HEK293T (cell line): ENCODE data around the gene CAPZA1.

ENCODE experiments used
- CTCF ChIA-PET: fragments of 350-600 bp; formaldehyde crosslinking; extraction: SDS; loops from one replicate; lab custom pipeline; 2021; ENCODE audit warnings: antibody characterized with exemption, inconsistent platforms; lab: Yijun Ruan, JAX
- POLR2A ChIA-PET: fragments of 350-600 bp; formaldehyde crosslinking; extraction: SDS; loops from one replicate; lab custom pipeline; 2020; ENCODE audit warnings: antibody characterized with exemption, inconsistent platforms; lab: Yijun Ruan, JAX
- DNase-seq: peaks from one replicate; pipeline ENCODE4 v3.0.0; 2012; ENCODE audit warnings: mixed read lengths; ENCODE audit errors: extremely low spot score
- ARNT ChIP-seq: fragments of 450-650 bp; IDR thresholded peaks from 2 replicates; pipeline ENCODE4 v1.6.1; 2017; ENCODE audit warnings: mild to moderate bottlenecking
- BHLHE40 ChIP-seq: fragments of 450-650 bp; IDR thresholded peaks from 2 replicates; pipeline ENCODE4 v1.6.1; 2016; ENCODE audit warnings: mild to moderate bottlenecking, moderate library complexity, borderline replicate concordance
- CTBP1 ChIP-seq: fragments of 450-650 bp; IDR thresholded peaks from 2 replicates; pipeline ENCODE4 v1.6.1; 2016; ENCODE audit warnings: borderline replicate concordance
- ELF4 ChIP-seq: fragments of 450-650 bp; IDR thresholded peaks from 2 replicates; pipeline ENCODE4 v1.6.1; 2017; ENCODE audit warnings: antibody characterized with exemption
- FOXA1 ChIP-seq: fragments of 450-650 bp; IDR thresholded peaks from 2 replicates; pipeline ENCODE4 v1.6.1; 2016; ENCODE audit warnings: mild to moderate bottlenecking
- FOXK2 ChIP-seq: fragments of 450-650 bp; IDR thresholded peaks from 2 replicates; pipeline ENCODE4 v1.6.1; 2016; ENCODE audit warnings: mild to moderate bottlenecking
- FOXM1 ChIP-seq: fragments of 450-650 bp; IDR thresholded peaks from 2 replicates; pipeline ENCODE4 v1.6.1; 2017; ENCODE audit warnings: mild to moderate bottlenecking, borderline replicate concordance
- HDGF ChIP-seq: fragments of 450-650 bp; IDR thresholded peaks from 2 replicates; pipeline ENCODE4 v1.6.1; 2017; ENCODE audit warnings: antibody characterized with exemption, borderline replicate concordance
- L3MBTL2 ChIP-seq: fragments of 450-650 bp; conservative IDR thresholded peaks from 2 replicates; pipeline ENCODE4 v1.6.1; 2016; ENCODE audit warnings: mild to moderate bottlenecking
- LEF1 ChIP-seq: fragments of 450-650 bp; IDR thresholded peaks from 2 replicates; pipeline ENCODE4 v1.6.1; 2017; ENCODE audit warnings: mild to moderate bottlenecking, borderline replicate concordance
- NFRKB ChIP-seq: fragments of 450-650 bp; IDR thresholded peaks from 2 replicates; pipeline ENCODE4 v1.6.1; 2016; ENCODE audit warnings: mild to moderate bottlenecking, moderate library complexity
- PKNOX1 ChIP-seq: fragments of 450-650 bp; IDR thresholded peaks from 2 replicates; pipeline ENCODE4 v1.6.1; 2016
- SP1 ChIP-seq: fragments of 450-650 bp; IDR thresholded peaks from 2 replicates; pipeline ENCODE4 v1.6.1; 2017
- SUZ12 ChIP-seq: fragments of 450-650 bp; IDR thresholded peaks from 2 replicates; pipeline ENCODE4 v1.6.1; 2016; ENCODE audit warnings: mild to moderate bottlenecking
- TARDBP ChIP-seq: fragments of 450-650 bp; IDR thresholded peaks from 2 replicates; pipeline ENCODE4 v1.6.1; 2016
- ZNF384 ChIP-seq: fragments of 450-650 bp; IDR thresholded peaks from 2 replicates; pipeline ENCODE4 v1.6.1; 2016

Gene CAPZA1

GRCh38 chr1:112673592-112674439, 54.2 kb downstream of the CAPZA1 start:
- ChIA-PET CTCF (interaction anchor here (0.5 to 2.9 kb wide), 12 partner anchors 10 to 172 kb away, joined by 3 to 9 read pairs (median 4); partner anchors contain the start of genes PPM1J and RHOC), POLR2A (interaction anchor here (0.9 to 4.5 kb wide), 16 partner anchors 10 to 172 kb away, joined by 3 to 67 read pairs (median 6); partner anchors contain the start of genes CAPZA1, RHOC and ST7L)
- TF ChIP-seq BHLHE40 (no peak), NFRKB (no peak), SUZ12 (no peak), L3MBTL2 (no peak), PKNOX1 (peak; percentile 82), ELF4 (no peak), CTBP1 (no peak), FOXM1 (no peak)
- peak; percentile 34 for DNase-seq

- TF ChIP-seq L3MBTL2 (peak; percentile 53), ZNF384 (no peak), FOXM1 (peak; percentile 57; the same call in 1 of the 2 replicates), SUZ12 (no peak)
- POLR2A ChIA-PET = interaction anchor here (0.6 to 4.5 kb wide), 20 partner anchors 9 to 1896 kb away, joined by 3 to 67 read pairs (median 4); partner anchors contain the start of genes CAPZA1, PPM1J, RHOC and ST7L
- peak; percentile 74 for DNase-seq
- CTCF ChIA-PET = interaction anchor here (0.5 to 2.9 kb wide), 10 partner anchors 9 to 173 kb away, joined by 3 to 9 read pairs (median 4); partner anchors contain the start of genes PPM1J and RHOC
Measured at GRCh38 chr1:112674440-112674985, 54.9 kb downstream of the CAPZA1 start, which contains the start of gene MOV10. Gene MOV10 (plus strand): TSS chr1:112674659. CDS start chr1:112674913, 254 bp downstream.

GRCh38 chr1:112674986-112675727, 55.5 kb downstream of the CAPZA1 start:
- CTCF ChIA-PET = interaction anchor here (0.8 to 2.9 kb wide), 8 partner anchors 14 to 173 kb away, joined by 3 to 9 read pairs (median 4); partner anchors contain the start of genes PPM1J and RHOC
- DNase-seq = peak; percentile 65
- POLR2A ChIA-PET = interaction anchor here (0.6 to 4.5 kb wide), 21 partner anchors 9 to 1896 kb away, joined by 3 to 67 read pairs (median 4); partner anchors contain the start of genes CAPZA1, PPM1J, RHOC and ST7L
- TF ChIP-seq FOXM1 (peak; percentile 50; the same call in 1 of the 2 replicates), CTBP1 (no peak), ARNT (0 out of 2 replicates have a peak, but pooled peaks have one; percentile 4), LEF1 (0 out of 2 replicates have a peak, but pooled peaks have one; percentile 52), BHLHE40 (no peak)

GRCh38 chr1:112675728-112676381, 56.2 kb downstream of the CAPZA1 start:
- DNase-seq = no peak
- TF ChIP-seq HDGF (no peak), L3MBTL2 (0 out of 2 replicates have a peak, but pooled peaks have one; percentile 19)
- POLR2A ChIA-PET = interaction anchor here (1.0 to 4.5 kb wide), 11 partner anchors 12 to 280 kb away, joined by 3 to 67 read pairs (median 7); partner anchors contain the start of genes CTTNBP2NL, PPM1J, RHOC and ST7L
- CTCF ChIA-PET = interaction anchor here (1.7 kb wide), 1 partner anchor 32 kb away, joined by 9 read pairs; the partner anchor contains the start of gene RHOC

DNA sequence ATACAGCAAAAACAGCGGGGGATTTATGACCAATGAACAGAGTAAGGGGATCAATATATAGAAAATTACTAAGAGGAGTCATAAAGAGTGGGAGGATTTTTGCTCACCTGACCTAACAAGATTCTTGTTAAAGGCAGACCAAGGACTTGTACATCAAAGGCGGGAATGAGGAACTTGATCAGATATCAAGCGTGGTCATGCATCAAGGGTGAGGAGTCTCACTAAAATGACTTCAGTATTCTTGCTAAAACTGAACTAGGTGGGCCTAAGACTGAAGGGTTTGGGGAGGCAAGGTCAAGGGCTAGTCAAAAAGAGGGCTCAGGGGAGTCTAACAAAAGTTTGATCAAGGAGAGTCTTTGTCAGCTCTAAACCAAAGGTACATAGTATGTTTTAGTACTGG, 56.9 kb downstream of the CAPZA1 start:
- no peak for DNase-seq
- ChIA-PET POLR2A (interaction anchor here (1.1 to 4.5 kb wide), 4 partner anchors 13 to 280 kb away, joined by 3 to 67 read pairs (median 14); partner anchors contain the start of gene CTTNBP2NL), CTCF (no interaction called here)
- TF ChIP-seq BHLHE40 (no peak), PKNOX1 (no peak), ELF4 (no peak), FOXM1 (no peak), L3MBTL2 (no peak), NFRKB (no peak), SUZ12 (no peak), SP1 (no peak), ZNF384 (no peak), FOXA1 (no peak), CTBP1 (no peak), LEF1 (no peak), FOXK2 (no peak), TARDBP (no peak)

- TF ChIP-seq SP1 (no peak), BHLHE40 (no peak), PKNOX1 (no peak), TARDBP (no peak), HDGF (no peak), FOXK2 (no peak), FOXA1 (no peak), L3MBTL2 (no peak), CTBP1 (no peak), NFRKB (no peak), FOXM1 (no peak), SUZ12 (no peak), LEF1 (no peak), ZNF384 (no peak), ARNT (no peak)
- DNase-seq = no peak
- CTCF ChIA-PET = no interaction called here
- POLR2A ChIA-PET = no interaction called here
Measured at GRCh38 chr1:112677501-112677900, 57.9 kb downstream of the CAPZA1 start.
